Upper lobe of right lung (tissue), 1 donor: Measurements from ENCODE around the gene NNT. TPM values are rescaled to one million over a fixed set of nuclear protein-coding genes. Genes with fewer than 3 reads are reported as not detected.

Experiments used
- ATAC-seq: fragments of 200-7000 bp; cut with Tn5 transposase; one replicate; pipeline ENCODE4 v1.9.1; 2020; ENCODE audit warnings: mild to moderate bottlenecking, moderate library complexity
- DNase-seq: peaks from one replicate; pipeline ENCODE4 v3.0.0-alpha.2; 2020
- H3K27ac ChIP-seq: fragments of 200-600 bp; one replicate; pipeline ENCODE4 v1.8.0; 2022
- H3K27me3 ChIP-seq: fragments of 200-600 bp; one replicate; pipeline ENCODE4 v1.8.0; 2022; ENCODE audit warnings: mild to moderate bottlenecking
- H3K36me3 ChIP-seq: fragments of 200-600 bp; one replicate; pipeline ENCODE4 v1.8.0; 2022
- H3K4me1 ChIP-seq: fragments of 200-600 bp; one replicate; pipeline ENCODE4 v1.8.0; 2022
- H3K4me3 ChIP-seq: fragments of 200-600 bp; one replicate; pipeline ENCODE4 v1.8.0; 2022; ENCODE audit warnings: mild to moderate bottlenecking
- H3K9me3 ChIP-seq: fragments of 200-600 bp; one replicate; pipeline ENCODE4 v1.8.0; 2022
- CTCF ChIP-seq: fragments of 200-600 bp; IDR thresholded peaks from one replicate; pipeline ENCODE4 v1.8.0; 2022; ENCODE audit warnings: antibody characterized with exemption
- intact Hi-C: fragments of 100-400 bp; cut with DNase I; formaldehyde crosslinking; loops from one replicate; pipeline ENCODE4 v1.11.0; 2022
- total RNA-seq: library from RNA; stranded (reverse); fragmentation: NEBNext Ultra II Directional; extraction: Animal tissue kit (Norgen Biotek cat#: 25700); gene quantifications from one replicate; pipeline ENCODE4 v1.2.1, GENCODE V29; 2021
- donor health status: DM: no; HTN: yes; CAD: no; lungs with severe emphysema.

NNT gene
- total RNA-seq, 1 donor from 2014 or later = 67.7 TPM

GRCh38 chr5:43646992-43647391 lies 44.0 kb downstream of the NNT start:
- no peak for TF ChIP-seq CTCF
- intact Hi-C loops = no loop called here
- H3K36me3 ChIP-seq = peaks cover 79% of the 10 kb centered on the region

GRCh38 chr5:43647789-43648188 lies 44.8 kb downstream of the NNT start:
- Histone ChIP-seq H3K36me3 (peaks cover 86% of the 10 kb centered on the region), H3K4me3 (no peak overlapping the region), H3K4me1 (no peaks in the 10 kb centered on the region), H3K27me3 (no peaks in the 10 kb centered on the region), H3K9me3 (no peaks in the 10 kb centered on the region), H3K27ac (no peak overlapping the region)
- TF ChIP-seq CTCF = no peak
- intact Hi-C loops = no loop called here
- no peak for DNase-seq
- ATAC-seq = no peak

More at GRCh38 chr5:43646992-43647391, 44.0 kb downstream of the NNT start:
- Histone ChIP-seq H3K27ac (no peak overlapping the region), H3K4me3 (no peak overlapping the region), H3K4me1 (no peaks in the 10 kb centered on the region), H3K9me3 (no peaks in the 10 kb centered on the region), H3K27me3 (no peaks in the 10 kb centered on the region)
- ATAC-seq = no peak
- no peak for DNase-seq

- H3K27ac ChIP-seq = no peak overlapping the region
- H3K4me1 ChIP-seq = no peaks in the 10 kb centered on the region
- no peaks in the 10 kb centered on the region for H3K9me3 ChIP-seq
- no peak overlapping the region for H3K4me3 ChIP-seq
- no peak for TF ChIP-seq CTCF
- H3K27me3 ChIP-seq = no peaks in the 10 kb centered on the region
- ATAC-seq (no peak), DNase-seq (no peak)
- intact Hi-C loops = no loop called here
- H3K36me3 ChIP-seq = peaks cover 95% of the 10 kb centered on the region
These were observed 45.6 kb downstream of the NNT start for GRCh38 chr5:43648499-43649124.

- no peak for ATAC-seq
- TF ChIP-seq CTCF = no peak
These were observed 46.3 kb downstream of the NNT start for GRCh38 chr5:43649256-43649655.

GRCh38 chr5:43652537-43653302 lies 49.7 kb downstream of the NNT start:
- intact Hi-C loops = no loop called here
- Histone ChIP-seq H3K4me3 (no peak overlapping the region), H3K36me3 (peaks cover 92% of the 10 kb centered on the region), H3K27me3 (no peaks in the 10 kb centered on the region), H3K9me3 (no peaks in the 10 kb centered on the region), H3K27ac (no peak overlapping the region), H3K4me1 (no peaks in the 10 kb centered on the region)
- ATAC-seq (no peak), DNase-seq (no peak)
- no peak for TF ChIP-seq CTCF

More at GRCh38 chr5:43649256-43649655, 46.3 kb downstream of the NNT start:
- peaks cover 98% of the 10 kb centered on the region for H3K36me3 ChIP-seq
- no peaks in the 10 kb centered on the region for H3K4me1 ChIP-seq
- DNase-seq = no peak
- H3K4me3 ChIP-seq = no peak overlapping the region
- intact Hi-C loops = no loop called here
- no peaks in the 10 kb centered on the region for H3K9me3 ChIP-seq
- H3K27me3 ChIP-seq = no peaks in the 10 kb centered on the region
- no peak overlapping the region for H3K27ac ChIP-seq
